Measurements from ENCODE around the gene BCKDK.

BCKDK gene

GRCh38 chr16:31084584-31085302 is 23.4 kb upstream of the BCKDK start:
- TF ChIP-seq CTCF (IDR thresholded peaks at IDR 0.05; ENCODE audit: low read depth, low read length, missing control alignments), result no peak
- DNase-seq (ENCODE audit: low read depth), result no peak
- no peak overlapping the region for H3K4me3 ChIP-seq (ENCODE audit: low read depth, low read length)

- no peak for TF ChIP-seq CTCF (IDR thresholded peaks at IDR 0.05; ENCODE audit: low read depth, low read length, missing control alignments)
- no peak overlapping the region for H3K4me3 ChIP-seq (ENCODE audit: low read depth, low read length)
- no peak for DNase-seq (ENCODE audit: low read depth)
These were observed 22.8 kb upstream of the BCKDK start for GRCh38 chr16:31085411-31085810.

GRCh38 chr16:31085873-31086628 is 22.1 kb upstream of the BCKDK start:
- no peak overlapping the region for H3K4me3 ChIP-seq (ENCODE audit: low read depth, low read length)
- TF ChIP-seq CTCF (IDR thresholded peaks at IDR 0.05; ENCODE audit: low read depth, low read length, missing control alignments), result no peak
- no peak for DNase-seq (ENCODE audit: low read depth)

- no peak overlapping the region for H3K4me3 ChIP-seq (ENCODE audit: low read depth, low read length)
- DNase-seq (ENCODE audit: low read depth), result no peak
- no peak for TF ChIP-seq CTCF (IDR thresholded peaks at IDR 0.05; ENCODE audit: low read depth, low read length, missing control alignments)
These were observed 21.6 kb upstream of the BCKDK start for GRCh38 chr16:31086629-31086906.

GRCh38 chr16:31087481-31087880 is 20.7 kb upstream of the BCKDK start:
- H3K4me3 ChIP-seq (ENCODE audit: low read depth, low read length), result no peak overlapping the region
- TF ChIP-seq CTCF (IDR thresholded peaks at IDR 0.05; ENCODE audit: low read depth, low read length, missing control alignments), result no peak
- DNase-seq (ENCODE audit: low read depth), result no peak

GRCh38 chr16:31087971-31088370 is 20.2 kb upstream of the BCKDK start:
- no peak overlapping the region for H3K4me3 ChIP-seq (ENCODE audit: low read depth, low read length)
- TF ChIP-seq CTCF (IDR thresholded peaks at IDR 0.05; ENCODE audit: low read depth, low read length, missing control alignments), result no peak
- DNase-seq (ENCODE audit: low read depth), result no peak

All from GM12864 (cell line).